ENCODE data around the gene MME.

The MME gene

DNA sequence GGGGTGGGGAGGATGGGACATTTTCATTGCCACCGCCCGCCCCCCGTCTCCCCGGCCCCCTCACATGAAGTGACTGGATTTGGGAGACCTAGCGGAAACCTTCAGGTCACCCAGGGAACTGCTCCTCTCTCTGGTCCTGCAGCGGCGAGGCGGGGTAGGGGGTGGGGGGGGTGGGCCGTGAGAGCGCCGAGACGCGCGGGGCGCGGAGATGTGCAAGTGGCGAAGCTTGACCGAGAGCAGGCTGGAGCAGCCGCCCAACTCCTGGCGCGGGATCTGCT, 712 bp upstream of the MME start:
- no peak overlapping the region for H2BK120ac ChIP-seq (ENCODE audit: low read depth, low read length)
- H2AFZ ChIP-seq (ENCODE audit: low read length) = peak overlapping the region; percentile 99
- H4K91ac ChIP-seq (ENCODE audit: low read depth, low read length, poor library complexity) = no peak overlapping the region
- DNase-seq (ENCODE audit: low spot score) = no peak
- H3K23ac ChIP-seq (ENCODE audit: low read depth, low read length, poor library complexity) = no peak overlapping the region
- H3K4me3 ChIP-seq (ENCODE audit: low read length in 2 of 2) = peak overlapping the region; percentile 47 to 88
- WGBS, 2 donors (ENCODE audit: extremely low coverage in 2 of 2, insufficient read length in 2 of 2, insufficient replicate concordance in 1 of 2) = no CpG with 5 or more reads among the region's 21 CpGs
- no peak overlapping the region for H2AK5ac ChIP-seq (ENCODE audit: low read depth, low read length)
- H3K18ac ChIP-seq (ENCODE audit: low read length) = peak overlapping the region; percentile 95
- H3K4ac ChIP-seq (ENCODE audit: low read length) = no peak overlapping the region
- peak overlapping the region; percentile 90 for H3K4me2 ChIP-seq (ENCODE audit: insufficient read depth, low read length, poor library complexity, severe bottlenecking)
- H2BK5ac ChIP-seq (ENCODE audit: low read length) = peak overlapping the region; percentile 31
- peaks cover 0 to 54% (median 11%) of the 10 kb centered on the region in 3 experiments for H3K27me3 ChIP-seq (ENCODE audit: control insufficient read depth in 3 of 3, insufficient read depth in 3 of 3, low read depth in 1 of 3, low read length in 3 of 3)
- H3K36me3 ChIP-seq (replicated peaks in 1 of 2; ENCODE audit: control insufficient read depth in 2 of 2, insufficient read depth in 2 of 2, low read length in 2 of 2) = no peaks in the 10 kb centered on the region
- no peak overlapping the region for H4K8ac ChIP-seq (ENCODE audit: low read depth, low read length)
- H3K9me3 ChIP-seq (replicated peaks in 1 of 2; ENCODE audit: control insufficient read depth in 2 of 2, insufficient read depth in 1 of 2, low read depth in 1 of 2, low read length in 2 of 2) = no peaks in the 10 kb centered on the region
- peak overlapping the region; percentile 93 for H3K9ac ChIP-seq (ENCODE audit: low read depth, low read length, poor library complexity)
- no peaks in the 10 kb centered on the region for H3K79me1 ChIP-seq (ENCODE audit: low read depth, low read length)
- H3K14ac ChIP-seq (ENCODE audit: low read length) = no peak overlapping the region
- peaks cover 4 to 8% of the 10 kb centered on the region in 2 donors for H3K4me1 ChIP-seq (ENCODE audit: control insufficient read depth in 2 of 2, insufficient read depth in 1 of 2, low read depth in 1 of 2, low read length in 2 of 2)
- H2BK12ac ChIP-seq (ENCODE audit: low read length) = no peak overlapping the region
- H3K27ac ChIP-seq (replicated peaks; ENCODE audit: low read length) = no peak overlapping the region
- no peak overlapping the region for H2BK15ac ChIP-seq (ENCODE audit: low read length)

DNA sequence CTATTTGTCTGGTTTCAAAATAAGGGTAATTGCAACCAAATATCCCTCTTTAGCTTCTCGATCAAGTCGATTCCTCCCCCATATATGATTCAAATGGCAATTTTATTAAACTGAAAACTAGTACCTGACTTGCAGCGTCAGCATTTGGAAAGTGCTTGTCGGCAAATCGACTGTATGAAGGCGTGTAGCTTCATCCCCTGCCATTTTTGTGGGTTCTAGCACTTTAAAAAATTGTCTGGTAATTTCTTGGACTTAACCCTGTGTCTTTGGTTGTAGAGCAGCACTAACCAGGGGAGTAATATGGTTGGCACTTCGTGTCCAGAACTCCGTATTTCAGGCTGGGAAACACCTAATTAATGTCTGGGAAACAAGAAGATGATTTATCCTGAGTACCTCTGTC, 573 bp downstream of the MME start:
- H3K36me3 ChIP-seq (replicated peaks in 1 of 2; ENCODE audit: control insufficient read depth in 2 of 2, insufficient read depth in 2 of 2, low read length in 2 of 2) = no peaks in the 10 kb centered on the region
- H3K9ac ChIP-seq (ENCODE audit: low read depth, low read length, poor library complexity) = no peak overlapping the region
- DNase-seq (ENCODE audit: low spot score) = no peak
- no peak overlapping the region for H3K18ac ChIP-seq (ENCODE audit: low read length)
- WGBS, 2 donors (ENCODE audit: extremely low coverage in 2 of 2, insufficient read length in 2 of 2, insufficient replicate concordance in 1 of 2) = no CpG with 5 or more reads among the region's 8 CpGs
- H3K23ac ChIP-seq (ENCODE audit: low read depth, low read length, poor library complexity) = no peak overlapping the region
- no peak overlapping the region for H2BK120ac ChIP-seq (ENCODE audit: low read depth, low read length)
- no peak overlapping the region for H2BK15ac ChIP-seq (ENCODE audit: low read length)
- no peak overlapping the region for H4K91ac ChIP-seq (ENCODE audit: low read depth, low read length, poor library complexity)
- H3K4me1 ChIP-seq (ENCODE audit: control insufficient read depth in 2 of 2, insufficient read depth in 1 of 2, low read depth in 1 of 2, low read length in 2 of 2) = peaks cover 4 to 8% of the 10 kb centered on the region in 2 donors
- H3K9me3 ChIP-seq (replicated peaks in 1 of 2; ENCODE audit: control insufficient read depth in 2 of 2, insufficient read depth in 1 of 2, low read depth in 1 of 2, low read length in 2 of 2) = no peaks in the 10 kb centered on the region
- no peak overlapping the region for H3K14ac ChIP-seq (ENCODE audit: low read length)
- H3K79me1 ChIP-seq (ENCODE audit: low read depth, low read length) = no peaks in the 10 kb centered on the region
- peaks cover 0 to 54% (median 11%) of the 10 kb centered on the region in 3 experiments for H3K27me3 ChIP-seq (ENCODE audit: control insufficient read depth in 3 of 3, insufficient read depth in 3 of 3, low read depth in 1 of 3, low read length in 3 of 3)
- H2BK5ac ChIP-seq (ENCODE audit: low read length) = no peak overlapping the region
- H2AFZ ChIP-seq (ENCODE audit: low read length) = no peak overlapping the region
- H3K27ac ChIP-seq (replicated peaks; ENCODE audit: low read length) = no peak overlapping the region
- H4K8ac ChIP-seq (ENCODE audit: low read depth, low read length) = no peak overlapping the region
- no peak overlapping the region for H3K4me3 ChIP-seq (ENCODE audit: low read length in 2 of 2)
- no peak overlapping the region for H2BK12ac ChIP-seq (ENCODE audit: low read length)
- no peak overlapping the region for H2AK5ac ChIP-seq (ENCODE audit: low read depth, low read length)
- no peak overlapping the region for H3K4me2 ChIP-seq (ENCODE audit: insufficient read depth, low read length, poor library complexity, severe bottlenecking)
- no peak overlapping the region for H3K4ac ChIP-seq (ENCODE audit: low read length)

DNA sequence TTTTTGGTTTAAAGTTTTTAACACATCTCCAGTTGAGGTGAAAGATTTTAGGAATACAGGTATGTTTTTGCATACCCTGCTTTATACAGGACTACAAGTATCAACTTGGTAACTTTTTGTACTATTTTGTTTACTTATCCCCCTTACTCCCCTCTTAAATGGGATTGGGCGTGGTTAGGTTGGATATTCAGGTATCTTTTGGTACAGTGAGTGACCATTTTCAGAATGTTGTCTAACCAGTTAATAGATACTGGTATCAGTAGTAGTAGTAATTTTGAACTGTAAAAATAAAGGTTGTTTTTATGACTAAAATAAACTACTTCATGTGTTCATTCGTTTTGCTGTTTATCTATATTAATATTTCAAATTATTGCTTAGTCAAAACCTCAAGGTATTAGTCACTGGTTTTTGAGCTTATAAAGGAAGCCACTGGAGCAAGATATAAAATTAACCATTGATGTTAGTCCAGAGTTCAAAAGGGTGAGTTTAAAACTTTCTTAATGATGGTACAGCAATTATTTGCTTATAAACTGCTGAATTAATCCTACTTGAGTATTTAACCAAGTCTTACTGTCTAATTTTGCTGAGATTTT, 3.3 kb downstream of the MME start:
- Histone ChIP-seq H3K4me3 (ENCODE audit: low read length in 2 of 2) (no peak overlapping the region), H3K79me1 (ENCODE audit: low read depth, low read length) (no peaks in the 10 kb centered on the region), H3K9me3 (replicated peaks in 1 of 2; ENCODE audit: control insufficient read depth in 2 of 2, insufficient read depth in 1 of 2, low read depth in 1 of 2, low read length in 2 of 2) (no peaks in the 10 kb centered on the region), H3K18ac (ENCODE audit: low read length) (no peak overlapping the region), H2BK15ac (ENCODE audit: low read length) (no peak overlapping the region), H2AFZ (ENCODE audit: low read length) (no peak overlapping the region), H3K36me3 (replicated peaks in 1 of 2; ENCODE audit: control insufficient read depth in 2 of 2, insufficient read depth in 2 of 2, low read length in 2 of 2) (no peaks in the 10 kb centered on the region), H3K14ac (ENCODE audit: low read length) (no peak overlapping the region), H2AK5ac (ENCODE audit: low read depth, low read length) (no peak overlapping the region), H3K27ac (replicated peaks; ENCODE audit: low read length) (no peak overlapping the region), H2BK12ac (ENCODE audit: low read length) (no peak overlapping the region), H3K23ac (ENCODE audit: low read depth, low read length, poor library complexity) (no peak overlapping the region), H3K9ac (ENCODE audit: low read depth, low read length, poor library complexity) (no peak overlapping the region), H3K4me2 (ENCODE audit: insufficient read depth, low read length, poor library complexity, severe bottlenecking) (no peak overlapping the region), H2BK5ac (ENCODE audit: low read length) (no peak overlapping the region), H2BK120ac (ENCODE audit: low read depth, low read length) (no peak overlapping the region), H4K91ac (ENCODE audit: low read depth, low read length, poor library complexity) (no peak overlapping the region), H3K27me3 (ENCODE audit: control insufficient read depth in 3 of 3, insufficient read depth in 3 of 3, low read depth in 1 of 3, low read length in 3 of 3) (peaks cover 0 to 44% (median 11%) of the 10 kb centered on the region in 3 experiments), H3K4ac (ENCODE audit: low read length) (no peak overlapping the region), H4K8ac (ENCODE audit: low read depth, low read length) (no peak overlapping the region), H3K4me1 (ENCODE audit: control insufficient read depth in 2 of 2, insufficient read depth in 1 of 2, low read depth in 1 of 2, low read length in 2 of 2) (peaks cover 4 to 8% of the 10 kb centered on the region in 2 donors)
- no peak for DNase-seq (ENCODE audit: low spot score)
- WGBS, 2 donors (ENCODE audit: extremely low coverage in 2 of 2, insufficient read length in 2 of 2, insufficient replicate concordance in 1 of 2) = no CpG with 5 or more reads among the region's 2 CpGs

DNA sequence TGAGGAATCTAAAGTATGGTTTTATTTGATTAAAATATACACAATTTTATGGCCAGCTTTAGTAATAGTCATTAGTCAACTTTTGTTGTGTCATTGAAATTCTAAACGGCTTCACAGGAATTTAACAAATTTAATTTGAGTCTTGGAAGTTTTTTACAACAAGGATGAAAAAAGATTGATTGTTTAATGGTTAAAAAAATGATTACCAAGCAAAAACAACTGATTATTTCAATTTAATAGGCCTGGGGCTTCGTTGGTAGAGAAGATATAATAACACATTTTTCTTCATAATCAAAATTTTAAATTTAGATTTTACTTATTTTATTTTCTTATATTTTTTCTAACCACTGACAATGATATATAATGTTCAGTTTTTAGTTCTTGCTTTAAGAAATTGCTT, 4.4 kb downstream of the MME start:
- Histone ChIP-seq H4K91ac (ENCODE audit: low read depth, low read length, poor library complexity) (no peak overlapping the region), H3K14ac (ENCODE audit: low read length) (no peak overlapping the region), H3K4me3 (ENCODE audit: low read length in 2 of 2) (no peak overlapping the region), H2BK15ac (ENCODE audit: low read length) (no peak overlapping the region), H2AFZ (ENCODE audit: low read length) (no peak overlapping the region), H4K8ac (ENCODE audit: low read depth, low read length) (no peak overlapping the region), H2AK5ac (ENCODE audit: low read depth, low read length) (no peak overlapping the region), H2BK12ac (ENCODE audit: low read length) (no peak overlapping the region), H3K9me3 (replicated peaks in 1 of 2; ENCODE audit: control insufficient read depth in 2 of 2, insufficient read depth in 1 of 2, low read depth in 1 of 2, low read length in 2 of 2) (no peaks in the 10 kb centered on the region), H2BK5ac (ENCODE audit: low read length) (no peak overlapping the region), H3K36me3 (replicated peaks in 1 of 2; ENCODE audit: control insufficient read depth in 2 of 2, insufficient read depth in 2 of 2, low read length in 2 of 2) (no peaks in the 10 kb centered on the region), H2BK120ac (ENCODE audit: low read depth, low read length) (no peak overlapping the region), H3K27ac (replicated peaks; ENCODE audit: low read length) (no peak overlapping the region), H3K27me3 (ENCODE audit: control insufficient read depth in 3 of 3, insufficient read depth in 3 of 3, low read depth in 1 of 3, low read length in 3 of 3) (peaks cover 0 to 34% (median 7%) of the 10 kb centered on the region in 3 experiments), H3K9ac (ENCODE audit: low read depth, low read length, poor library complexity) (no peak overlapping the region), H3K4me2 (ENCODE audit: insufficient read depth, low read length, poor library complexity, severe bottlenecking) (no peak overlapping the region), H3K23ac (ENCODE audit: low read depth, low read length, poor library complexity) (no peak overlapping the region), H3K18ac (ENCODE audit: low read length) (no peak overlapping the region), H3K79me1 (ENCODE audit: low read depth, low read length) (no peaks in the 10 kb centered on the region), H3K4ac (ENCODE audit: low read length) (no peak overlapping the region), H3K4me1 (ENCODE audit: control insufficient read depth in 2 of 2, insufficient read depth in 1 of 2, low read depth in 1 of 2, low read length in 2 of 2) (peaks cover 2% of the 10 kb centered on the region in 2 donors)
- WGBS, 2 donors (ENCODE audit: extremely low coverage in 2 of 2, insufficient read length in 2 of 2, insufficient replicate concordance in 1 of 2) = no CpG with 5 or more reads among the region's 2 CpGs
- DNase-seq (ENCODE audit: low spot score) = no peak
